Body of pancreas (tissue), 4 donors: Measurements from ENCODE around the gene APMAP. TPM values are rescaled to one million over a fixed set of nuclear protein-coding genes. Genes with fewer than 3 reads are reported as not detected.

Source experiments
- ATAC-seq: fragments of 150-250 bp; one replicate; pipeline ENCODE4 v1.9.1; 2016
- DNase-seq, 4 donors: peaks; one replicate each; pipeline ENCODE4 v3.0.0-alpha.2; 2019
- H3K27ac ChIP-seq, 4 donors: fragments of 200-600 bp; sonication (generic); 1 replicate in 3 of 4; 2 replicates in 1 of 4; pipeline versions ENCODE4 v1.5.1 to v1.6.1; 2016 to 2019; ENCODE audit warnings: mild to moderate bottlenecking in 1 of 4, mixed read lengths in 1 of 4, moderate library complexity in 1 of 4
- H3K27me3 ChIP-seq, 2 donors: fragments of 200-600 bp; sonication (generic); one replicate each; pipeline ENCODE4 v1.6.0; 2016; ENCODE audit warnings: mild to moderate bottlenecking in 1 of 2
- H3K36me3 ChIP-seq, 2 donors: fragments of 200-600 bp; sonication (generic); replicated peaks in 1 of 2; 2 replicates each; pipeline ENCODE4 v1.5.1; 2016; ENCODE audit warnings: low read depth in 2 of 2; ENCODE audit not compliant: insufficient read depth in 1 of 2
- H3K4me1 ChIP-seq: fragments of 200-600 bp; sonication (generic); one replicate; pipeline ENCODE4 v1.6.0; 2016
- H3K4me3 ChIP-seq, 2 donors: fragments of 200-600 bp; sonication (generic); 1 replicate in 1 of 2; 2 replicates in 1 of 2; pipeline ENCODE4 v1.5.1; 2016 to 2019
- H3K9me3 ChIP-seq, 3 donors: fragments of 200-600 bp; sonication (generic); 1 replicate in 2 of 3; 2 replicates in 1 of 3; pipeline ENCODE4 v1.5.1; 2016
- CTCF ChIP-seq, 7 experiments: fragments of 450-650 bp in 4 of 7; fragments of 200-600 bp in 3 of 7; sonication (generic) in 3 of 7; IDR thresholded peaks; one replicate each; pipeline ENCODE4 v1.5.1; 2016 to 2019; ENCODE audit warnings: antibody characterized with exemption in 7 of 7
- POLR2A ChIP-seq, 3 donors: fragments of 450-650 bp; IDR thresholded peaks; one replicate each; pipeline ENCODE4 v1.6.1; 2016; ENCODE audit warnings: antibody characterized with exemption in 3 of 3, mild to moderate bottlenecking in 2 of 3
- WGBS, 2 donors: methylation state at CpG; one replicate each; pipeline ENCODE4 v1.1.5; 2017; 5-methylcytosine and 5-hydroxymethylcytosine counted together
- intact Hi-C: fragments of 100-400 bp; cut with DNase I; formaldehyde crosslinking; loops from one replicate; pipeline ENCODE4 v1.15.1; 2023
- small RNA-seq: library from RNA; depleted of rRNA; stranded (forward); fragments of <200 nt; gene quantifications from one replicate; pipeline ENCODE3, GENCODE V24; 2016
- total RNA-seq, 2 donors: library from RNA; depleted of rRNA; stranded (reverse); fragments of >200 nt; gene quantifications; one replicate each; pipeline ENCODE4 v1.1.0, GENCODE V29; 2016

Gene APMAP
- total RNA-seq, 2 donors from 2014 or later, result 38.9 to 51.4 TPM

GRCh38 chr20:24914388-24915241, 77.9 kb downstream of the APMAP start:
- peaks cover 18% of the 10 kb centered on the region for H3K4me1 ChIP-seq
- 68 to 76% methylated on average over 11 to 14 of the region's 14 CpGs for WGBS, 2 donors
- ATAC-seq (no peak), DNase-seq (peak in 1 of 4 donors; percentile 7)
- intact Hi-C loops, result loop anchor here (5.0 kb wide), 1 partner anchor 752 kb away; no protein-coding TSS in a partner anchor
- no peak overlapping the region for H3K27ac ChIP-seq
- no peaks in the 10 kb centered on the region for H3K36me3 ChIP-seq
- no peak for TF ChIP-seq CTCF (IDR thresholded peaks at IDR 0.05)
- TF ChIP-seq POLR2A (IDR thresholded peaks at IDR 0.05), result no peak
- no peak overlapping the region for H3K4me3 ChIP-seq
- no peaks in the 10 kb centered on the region for H3K9me3 ChIP-seq
- H3K27me3 ChIP-seq, result no peaks in the 10 kb centered on the region

DNA sequence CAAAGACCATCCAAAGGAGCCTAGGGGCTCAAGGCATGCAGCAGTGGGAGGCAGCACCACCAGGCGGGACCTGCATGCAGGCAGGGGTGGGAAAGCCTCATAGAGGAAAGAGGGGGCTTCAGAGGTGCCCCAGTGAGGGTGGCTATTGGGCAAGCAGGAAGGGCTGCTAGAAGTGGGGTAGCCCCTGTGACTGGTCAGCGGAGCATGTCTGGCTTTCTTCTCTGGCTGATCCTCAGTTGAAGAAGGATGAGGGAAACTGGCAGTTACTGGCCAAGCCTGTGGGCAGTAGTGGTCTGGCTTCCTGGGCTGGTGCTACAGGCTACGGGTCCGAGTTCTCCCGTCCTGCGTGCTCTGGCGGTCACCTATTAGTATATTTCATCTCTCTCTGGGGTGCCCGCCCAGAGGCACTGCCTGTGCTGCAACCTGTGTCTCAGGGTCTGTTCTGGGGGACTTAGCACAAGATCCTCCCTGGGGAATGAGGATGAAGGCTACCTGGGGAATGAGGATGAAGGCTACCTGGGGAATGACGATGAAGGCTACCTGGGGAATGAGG, 79.4 kb downstream of the APMAP start:
- TF ChIP-seq CTCF (IDR thresholded peaks at IDR 0.05) (no peak), POLR2A (IDR thresholded peaks at IDR 0.05) (no peak)
- ATAC-seq (no peak), DNase-seq (peak in 1 of 4 donors; percentile 1)
- H3K36me3 ChIP-seq, result no peaks in the 10 kb centered on the region
- H3K27me3 ChIP-seq, result no peaks in the 10 kb centered on the region
- WGBS, 2 donors, result 84 to 87% methylated on average over 7 to 9 of the region's 9 CpGs
- no peaks in the 10 kb centered on the region for H3K9me3 ChIP-seq
- H3K4me3 ChIP-seq, result no peak overlapping the region
- H3K4me1 ChIP-seq, result peaks cover 4% of the 10 kb centered on the region
- intact Hi-C loops, result loop anchor here (5.0 kb wide), 1 partner anchor 751 kb away; no protein-coding TSS in a partner anchor
- no peak overlapping the region for H3K27ac ChIP-seq

Small RNAs within 50 kb of the gene (small RNA-seq; reads per million reads assigned to genes)
- not detected for gene RNU6-1257P

Other genes with a start within 250 kb of the APMAP start
- gene CST7, start 43.5 kb downstream of the APMAP start, total RNA-seq, result 1 to 10 TPM; 1.8 to 4.0 TPM
- gene ACSS1, start 65.4 kb upstream of the APMAP start, total RNA-seq, result 10 to 100 TPM; 73.8 to 83.8 TPM
- gene VSX1, start 89.4 kb upstream of the APMAP start, total RNA-seq, result under 1 TPM in 1 of 2 donors, not detected in 1; 0.66 TPM
- 10 to 100 TPM; 59.9 to 79.8 TPM for gene ENTPD6, start 203.0 kb upstream of the APMAP start, total RNA-seq